Smooth muscle cell (in vitro differentiated cells): ENCODE measurements around the gene DNAL4. TPM values are rescaled to one million over a fixed set of nuclear protein-coding genes. Genes with fewer than 3 reads are reported as not detected.

Experiments
- DNase-seq: peaks from one replicate; lab custom pipeline; 2025; ENCODE audit not compliant: unreplicated experiment; lab: John Stamatoyannopoulos, UW
- H2AFZ ChIP-seq: fragments of 200-600 bp; sonication (generic); 2 replicates; pipeline ENCODE4 v1.6.0; 2016; ENCODE audit warnings: antibody characterized with exemption, low read depth, mild to moderate bottlenecking
- H3F3A ChIP-seq: fragments of 200-600 bp; sonication (generic); 2 replicates; pipeline ENCODE4 v1.6.0; 2017; ENCODE audit warnings: antibody characterized with exemption, low read depth
- H3K27ac ChIP-seq: fragments of 200-600 bp; sonication (generic); 2 replicates; pipeline ENCODE4 v1.5.1; 2016; ENCODE audit warnings: low read depth, mild to moderate bottlenecking
- H3K27me3 ChIP-seq: fragments of 200-600 bp; sonication (generic); 2 replicates; pipeline ENCODE4 v1.6.1; 2016; ENCODE audit warnings: low read depth, mild to moderate bottlenecking
- H3K36me3 ChIP-seq: fragments of 200-600 bp; sonication (generic); 2 replicates; pipeline ENCODE4 v1.5.1; 2016; ENCODE audit warnings: low read depth
- H3K4me1 ChIP-seq: fragments of 200-600 bp; sonication (generic); 2 replicates; pipeline ENCODE4 v1.5.1; 2016; ENCODE audit warnings: low read depth
- H3K4me2 ChIP-seq: fragments of 200-600 bp; sonication (generic); 2 replicates; pipeline ENCODE4 v1.6.0; 2016; ENCODE audit warnings: mild to moderate bottlenecking
- H3K4me3 ChIP-seq: fragments of 200-600 bp; sonication (generic); 2 replicates; pipeline ENCODE4 v1.5.1; 2016; ENCODE audit warnings: mild to moderate bottlenecking
- H3K79me2 ChIP-seq: fragments of 200-600 bp; sonication (generic); 2 replicates; pipeline ENCODE4 v1.6.0; 2016; ENCODE audit warnings: low read depth, mild to moderate bottlenecking
- H3K9ac ChIP-seq: fragments of 200-600 bp; sonication (generic); 2 replicates; pipeline ENCODE4 v1.6.0; 2016; ENCODE audit warnings: low read depth
- H3K9me3 ChIP-seq: fragments of 200-600 bp; sonication (generic); replicated peaks from 2 replicates; pipeline ENCODE4 v1.5.1; 2016; ENCODE audit warnings: low read depth
- H4K20me1 ChIP-seq: fragments of 200-600 bp; sonication (generic); 2 replicates; pipeline ENCODE4 v1.6.0; 2016; ENCODE audit warnings: low read depth
- WGBS: methylation state at CpG from one replicate; pipeline ENCODE4 v1.1.7; 2016; ENCODE audit warnings: low lambda C conversion rate; 5-methylcytosine and 5-hydroxymethylcytosine counted together
- polyA plus RNA-seq: library from polyadenylated mRNA; unstranded; fragments of >200 nt; fragmentation: Nextera tagmentation; extraction: Ambion mirVana; gene quantifications from 2 replicates; pipeline ENCODE4 v1.2.1, GENCODE V29; 2016
- total RNA-seq: library from RNA; depleted of rRNA; stranded (reverse); fragments of >200 nt; gene quantifications from 2 replicates; pipeline ENCODE4 v1.2.3, GENCODE V29; 2014
- TF ChIP-seq, protein P1 (sequence below): fragments of 200-600 bp; sonication (generic); IDR thresholded peaks from 2 replicates; pipeline ENCODE4 v1.5.1; 2017; ENCODE audit warnings: borderline replicate concordance, mild to moderate bottlenecking, antibody characterized with exemption; ENCODE audit not compliant: insufficient read depth, poor library complexity, severe bottlenecking

DNAL4 gene
- total and polyA plus RNA-seq, 2 experiments from 2014 or later = 13.5 to 29.7 TPM

DNA sequence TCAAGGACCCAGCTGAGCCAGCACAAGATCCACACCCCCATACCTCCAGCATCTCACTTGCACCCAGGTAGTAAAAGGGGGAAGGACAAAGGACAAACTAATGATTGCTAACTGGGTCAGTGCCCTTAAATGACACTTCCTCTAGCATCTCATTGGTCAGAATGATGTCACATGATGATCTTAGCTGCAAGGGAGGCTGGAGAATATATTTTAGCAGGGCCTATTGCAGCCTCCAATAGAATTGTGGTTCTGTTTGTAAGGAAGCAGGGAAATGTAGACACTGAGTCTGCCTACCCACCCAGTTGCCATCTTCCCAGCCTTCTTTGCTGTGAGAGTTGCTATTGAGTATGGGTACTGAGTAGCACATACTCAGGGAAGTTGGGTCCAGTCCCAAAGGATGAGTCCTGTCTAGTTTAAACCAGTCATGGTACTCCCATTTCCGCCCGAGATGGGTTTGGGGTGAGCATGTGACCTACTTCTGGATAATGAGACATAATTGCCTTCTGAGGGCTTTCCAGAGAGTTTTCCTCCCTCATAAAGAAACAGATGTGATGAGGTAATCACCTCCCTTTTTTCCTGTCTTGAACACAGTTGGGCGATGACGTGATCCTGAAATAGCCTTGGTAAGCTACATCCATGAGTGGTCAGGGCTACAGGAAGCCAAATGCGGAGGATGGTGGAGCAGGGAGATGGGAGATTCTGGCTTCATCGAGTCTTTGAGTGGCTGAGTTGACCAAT, 5.5 kb upstream of the DNAL4 start:
- Histone ChIP-seq H3K4me2 (no peak overlapping the region), H3K9ac (no peak overlapping the region), H3F3A (no peaks in the 10 kb centered on the region), H3K27me3 (peaks cover 11% of the 10 kb centered on the region), H3K9me3 (no peaks in the 10 kb centered on the region), H3K27ac (no peak overlapping the region), H3K79me2 (no peaks in the 10 kb centered on the region), H3K36me3 (no peaks in the 10 kb centered on the region), H4K20me1 (no peaks in the 10 kb centered on the region), H3K4me1 (no peaks in the 10 kb centered on the region), H3K4me3 (no peak overlapping the region), H2AFZ (no peak overlapping the region)
- DNase-seq = no peak
- 81% methylated on average over 6 of the region's 6 CpGs for WGBS
- TF ChIP-seq, protein P1, sequence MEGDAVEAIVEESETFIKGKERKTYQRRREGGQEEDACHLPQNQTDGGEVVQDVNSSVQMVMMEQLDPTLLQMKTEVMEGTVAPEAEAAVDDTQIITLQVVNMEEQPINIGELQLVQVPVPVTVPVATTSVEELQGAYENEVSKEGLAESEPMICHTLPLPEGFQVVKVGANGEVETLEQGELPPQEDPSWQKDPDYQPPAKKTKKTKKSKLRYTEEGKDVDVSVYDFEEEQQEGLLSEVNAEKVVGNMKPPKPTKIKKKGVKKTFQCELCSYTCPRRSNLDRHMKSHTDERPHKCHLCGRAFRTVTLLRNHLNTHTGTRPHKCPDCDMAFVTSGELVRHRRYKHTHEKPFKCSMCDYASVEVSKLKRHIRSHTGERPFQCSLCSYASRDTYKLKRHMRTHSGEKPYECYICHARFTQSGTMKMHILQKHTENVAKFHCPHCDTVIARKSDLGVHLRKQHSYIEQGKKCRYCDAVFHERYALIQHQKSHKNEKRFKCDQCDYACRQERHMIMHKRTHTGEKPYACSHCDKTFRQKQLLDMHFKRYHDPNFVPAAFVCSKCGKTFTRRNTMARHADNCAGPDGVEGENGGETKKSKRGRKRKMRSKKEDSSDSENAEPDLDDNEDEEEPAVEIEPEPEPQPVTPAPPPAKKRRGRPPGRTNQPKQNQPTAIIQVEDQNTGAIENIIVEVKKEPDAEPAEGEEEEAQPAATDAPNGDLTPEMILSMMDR = no peak

DNA sequence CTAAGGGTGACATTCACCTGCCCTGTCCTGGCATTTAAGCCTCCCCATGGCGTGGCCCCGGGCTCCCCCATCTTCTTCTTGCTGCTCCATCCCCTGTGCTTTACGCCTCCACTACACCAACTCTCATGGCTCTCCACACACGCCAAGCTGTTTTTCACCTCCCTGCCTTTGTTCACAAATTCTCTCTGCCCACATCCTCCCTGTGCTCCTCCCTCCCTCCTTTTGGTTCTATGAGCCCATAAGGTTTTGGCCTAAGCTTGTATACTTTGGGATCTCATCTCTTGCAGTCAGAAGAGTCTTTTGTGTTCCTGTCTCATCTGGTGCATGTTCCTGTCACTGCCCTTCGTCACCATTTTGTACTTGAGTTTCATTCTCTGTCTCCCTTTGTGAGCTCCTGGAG, 4.6 kb upstream of the DNAL4 start:
- Histone ChIP-seq H3K9me3 (no peaks in the 10 kb centered on the region), H3K9ac (no peak overlapping the region), H3K79me2 (peaks cover 2% of the 10 kb centered on the region), H3K4me3 (no peak overlapping the region), H2AFZ (no peak overlapping the region), H3F3A (no peaks in the 10 kb centered on the region), H4K20me1 (no peaks in the 10 kb centered on the region), H3K27ac (no peak overlapping the region), H3K4me2 (no peak overlapping the region), H3K36me3 (no peaks in the 10 kb centered on the region), H3K27me3 (peaks cover 11% of the 10 kb centered on the region), H3K4me1 (no peaks in the 10 kb centered on the region)
- no peak for DNase-seq
- TF ChIP-seq, protein P1 = no peak
- 93% methylated on average over 5 of the region's 5 CpGs for WGBS

DNA sequence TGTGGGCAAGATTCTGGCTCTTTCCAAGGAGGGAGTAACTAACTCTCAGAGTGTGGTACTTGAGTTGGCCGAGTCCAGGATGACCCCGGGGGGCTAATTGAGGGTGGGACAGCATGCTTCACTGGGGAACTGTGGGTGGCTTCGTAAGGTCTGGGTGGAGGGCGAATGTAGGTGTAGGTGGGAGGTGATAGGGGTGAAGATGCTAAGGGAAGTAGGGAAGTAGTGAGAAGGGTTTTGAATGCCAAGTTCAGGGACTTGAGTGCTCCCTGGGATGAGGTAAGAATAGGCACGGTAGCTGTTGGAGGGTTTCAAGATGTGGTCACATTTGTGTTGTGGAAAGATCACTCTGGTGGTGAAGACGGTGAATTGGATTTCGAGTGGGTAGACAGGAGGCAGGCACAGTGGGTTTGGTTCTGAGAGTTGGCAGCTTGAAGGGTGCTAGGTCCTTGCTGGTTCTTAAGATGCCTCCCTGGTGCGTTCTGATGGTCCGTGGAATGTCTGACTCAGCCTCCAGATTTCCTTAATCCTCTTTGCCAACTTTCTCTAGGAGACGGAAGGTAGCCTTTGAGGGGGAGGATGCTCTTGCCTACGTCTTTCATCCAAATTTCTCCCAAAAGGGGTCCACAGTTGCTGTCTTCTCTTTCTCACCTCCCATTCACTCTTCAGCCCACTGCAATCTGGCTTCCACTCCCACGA, 2.5 kb upstream of the DNAL4 start:
- Histone ChIP-seq H3F3A (no peaks in the 10 kb centered on the region), H3K79me2 (peaks cover 13% of the 10 kb centered on the region), H3K36me3 (no peaks in the 10 kb centered on the region), H3K4me1 (peaks cover 5% of the 10 kb centered on the region), H3K27me3 (peaks cover 11% of the 10 kb centered on the region), H3K27ac (no peak overlapping the region), H2AFZ (no peak overlapping the region), H3K9me3 (no peaks in the 10 kb centered on the region), H3K9ac (no peak overlapping the region), H3K4me2 (no peak overlapping the region), H4K20me1 (no peaks in the 10 kb centered on the region), H3K4me3 (no peak overlapping the region)
- 85% methylated on average over 12 of the region's 12 CpGs for WGBS
- DNase-seq = no peak
- TF ChIP-seq, protein P1 = no peak
